ENCODE data around the gene LRFN2.

The LRFN2 gene

DNA sequence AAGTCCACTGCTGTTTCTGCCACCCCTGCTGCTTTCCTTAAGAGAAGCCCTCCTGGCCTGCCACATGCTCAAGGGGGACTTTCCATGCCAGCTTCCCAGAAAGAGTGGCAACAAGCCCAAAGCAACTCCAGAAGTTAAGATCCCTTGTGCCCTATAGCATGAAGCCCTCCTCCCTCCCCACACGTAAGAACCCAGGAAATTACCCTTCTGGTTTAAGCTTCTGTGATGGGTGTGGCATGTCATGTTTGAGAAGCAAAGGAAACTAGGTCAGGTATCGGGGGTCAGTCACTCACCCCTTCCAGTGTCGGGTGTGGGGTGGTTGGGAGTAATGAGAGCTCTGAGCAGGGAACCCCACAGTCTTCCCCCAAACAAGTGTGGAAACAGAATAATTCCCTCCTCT is 196.1 kb downstream of the LRFN2 start:
- no peak for DNase-seq (ENCODE audit: low read depth in 1 of 2, low spot score in 1 of 2)
- no peak for TF ChIP-seq JUND (IDR thresholded peaks at IDR 0.05; ENCODE audit: low read depth)
- in situ Hi-C loops (cut with HindIII; ENCODE audit: low pct_unique_long_range_greater_than_20kb, low sequenced_read_pairs), result no loop called here

DNA sequence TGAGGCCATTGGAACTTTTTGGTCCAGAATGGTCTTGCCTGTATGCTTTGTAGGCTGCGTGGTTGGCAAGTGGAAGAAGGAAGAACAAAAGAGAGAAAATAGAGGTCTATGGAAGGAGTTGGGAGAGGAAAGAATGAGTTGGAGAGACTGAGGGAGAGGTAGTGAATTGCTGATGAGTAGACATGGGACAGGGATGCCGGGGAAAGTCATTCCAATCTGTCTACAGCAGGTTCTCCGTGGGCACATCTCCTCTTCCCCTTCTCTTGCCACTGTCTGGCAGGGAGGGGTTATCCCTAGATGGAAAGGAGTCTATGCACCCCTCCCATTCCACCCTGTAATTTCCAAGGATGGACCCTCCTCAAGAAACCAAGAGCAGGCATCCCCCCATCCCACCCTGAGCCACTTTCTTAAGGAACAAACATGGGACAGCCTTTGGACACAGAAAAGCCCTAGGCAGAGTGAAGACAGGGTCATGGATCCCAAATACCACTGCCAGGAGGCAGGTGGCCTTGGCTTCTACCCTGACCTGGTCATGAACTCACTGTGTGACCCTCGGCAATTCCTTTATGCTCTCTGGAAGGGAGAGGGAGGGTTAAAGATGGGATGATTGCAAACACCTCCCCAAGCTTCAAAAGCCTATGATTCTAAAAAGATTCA is 196.9 kb downstream of the LRFN2 start:
- DNase-seq (ENCODE audit: low read depth in 1 of 2, low spot score in 1 of 2), result no peak
- in situ Hi-C loops (cut with HindIII; ENCODE audit: low pct_unique_long_range_greater_than_20kb, low sequenced_read_pairs), result no loop called here
- TF ChIP-seq JUND (IDR thresholded peaks at IDR 0.05; ENCODE audit: low read depth), result no peak

DNA sequence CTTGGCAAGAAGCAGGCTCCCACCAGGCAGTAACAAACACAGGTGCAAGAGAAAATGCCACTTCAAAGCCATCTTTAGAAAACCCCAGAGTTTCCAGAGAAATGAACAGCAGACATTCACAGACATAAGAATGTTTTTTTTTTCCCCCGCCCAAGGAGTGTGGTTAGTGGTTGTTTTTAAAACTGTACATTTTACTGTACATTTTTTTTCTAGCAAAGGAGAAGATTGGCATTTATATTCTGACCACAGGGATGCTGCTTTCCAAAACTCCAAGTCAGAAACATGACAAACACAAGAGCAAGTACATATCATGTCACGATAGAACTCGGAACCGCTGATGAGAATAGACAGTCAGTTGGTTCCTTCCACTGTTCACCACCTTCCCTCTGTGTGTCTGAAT is 197.9 kb downstream of the LRFN2 start:
- in situ Hi-C loops (cut with HindIII; ENCODE audit: low pct_unique_long_range_greater_than_20kb, low sequenced_read_pairs), result no loop called here
- DNase-seq (ENCODE audit: low read depth in 1 of 2, low spot score in 1 of 2), result no peak
- no peak for TF ChIP-seq JUND (IDR thresholded peaks at IDR 0.05; ENCODE audit: low read depth)

DNA sequence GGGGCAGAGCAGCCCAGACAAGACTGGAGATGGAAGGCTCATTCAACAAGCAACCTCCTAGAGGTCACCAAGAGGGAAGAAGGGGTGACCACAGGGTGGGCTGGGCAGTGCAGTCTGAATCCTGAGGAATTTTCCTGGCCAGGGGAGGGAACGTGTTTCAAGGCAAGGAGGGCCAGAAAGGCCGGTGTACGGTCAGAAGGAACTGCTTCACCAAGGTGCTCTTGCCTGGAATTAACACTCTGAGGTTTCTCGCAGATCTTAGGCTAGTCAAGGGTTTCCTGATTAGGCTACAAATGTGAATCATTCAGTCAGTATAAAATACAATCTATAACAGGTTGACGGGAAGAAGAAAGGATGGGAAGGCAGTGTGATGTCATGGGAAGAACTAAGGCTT is 199.3 kb downstream of the LRFN2 start:
- DNase-seq (ENCODE audit: low read depth in 1 of 2, low spot score in 1 of 2), result no peak
- in situ Hi-C loops (cut with HindIII; ENCODE audit: low pct_unique_long_range_greater_than_20kb, low sequenced_read_pairs), result no loop called here
- TF ChIP-seq JUND (IDR thresholded peaks at IDR 0.05; ENCODE audit: low read depth), result no peak

DNA sequence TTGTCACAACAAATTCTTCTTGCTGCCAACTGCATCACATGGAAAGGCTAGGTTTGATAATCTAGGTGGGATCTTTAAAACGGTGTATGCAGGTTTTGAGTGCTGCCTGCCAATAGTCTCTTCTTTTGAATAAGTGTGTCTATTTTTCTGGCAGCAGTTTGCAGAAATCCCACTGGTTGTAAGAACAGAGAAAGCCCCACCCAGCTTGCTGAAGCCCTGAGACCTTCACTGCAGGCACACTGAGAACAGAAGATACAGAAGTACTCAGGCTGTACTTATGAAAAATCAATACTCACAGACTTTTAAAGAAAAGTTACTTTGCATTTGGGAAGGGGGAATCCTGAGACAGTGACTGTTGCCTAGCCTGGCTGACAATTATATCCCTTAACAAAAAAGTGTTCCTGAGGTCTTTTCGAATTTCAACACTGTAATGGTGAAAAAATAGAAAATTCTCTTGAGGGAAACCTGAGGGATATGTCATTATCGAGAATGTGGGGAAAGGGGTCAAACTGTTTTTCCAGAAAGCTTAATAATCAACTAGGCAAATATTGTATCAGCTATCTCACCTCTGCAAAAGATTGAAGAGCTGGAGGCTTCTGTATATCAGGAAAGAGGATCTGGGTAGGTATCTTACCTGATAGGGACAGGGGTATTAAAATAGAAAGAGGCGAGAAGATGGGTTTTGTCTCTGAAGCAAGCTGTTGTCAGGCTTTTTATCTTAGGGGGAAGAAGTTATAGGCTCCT is 199.9 kb downstream of the LRFN2 start:
- TF ChIP-seq JUND (IDR thresholded peaks at IDR 0.05; ENCODE audit: low read depth), result no peak
- no peak for DNase-seq (ENCODE audit: low read depth in 1 of 2, low spot score in 1 of 2)
- in situ Hi-C loops (cut with HindIII; ENCODE audit: low pct_unique_long_range_greater_than_20kb, low sequenced_read_pairs), result no loop called here

DNA sequence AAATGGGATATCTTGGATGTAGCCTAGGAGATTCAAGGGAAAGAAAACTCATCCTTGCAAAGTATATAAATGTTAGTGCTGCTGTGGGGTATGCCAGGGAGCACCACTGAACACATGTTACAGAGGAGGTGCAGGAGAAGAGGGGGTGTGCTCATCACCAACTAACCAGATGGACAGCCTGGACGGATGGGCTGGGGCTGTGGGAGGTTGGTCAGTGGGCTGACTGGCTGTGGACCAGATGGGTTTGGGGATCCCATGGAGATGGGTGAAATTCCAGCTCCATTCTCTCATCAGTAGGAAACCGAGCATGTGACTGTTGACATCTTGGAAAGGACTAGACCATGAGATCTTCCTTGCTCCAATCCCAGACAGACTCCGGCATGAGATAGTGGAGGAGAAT is 201.0 kb downstream of the LRFN2 start:
- DNase-seq (ENCODE audit: low read depth in 1 of 2, low spot score in 1 of 2), result no peak
- no peak for TF ChIP-seq JUND (IDR thresholded peaks at IDR 0.05; ENCODE audit: low read depth)
- in situ Hi-C loops (cut with HindIII; ENCODE audit: low pct_unique_long_range_greater_than_20kb, low sequenced_read_pairs), result no loop called here

DNA sequence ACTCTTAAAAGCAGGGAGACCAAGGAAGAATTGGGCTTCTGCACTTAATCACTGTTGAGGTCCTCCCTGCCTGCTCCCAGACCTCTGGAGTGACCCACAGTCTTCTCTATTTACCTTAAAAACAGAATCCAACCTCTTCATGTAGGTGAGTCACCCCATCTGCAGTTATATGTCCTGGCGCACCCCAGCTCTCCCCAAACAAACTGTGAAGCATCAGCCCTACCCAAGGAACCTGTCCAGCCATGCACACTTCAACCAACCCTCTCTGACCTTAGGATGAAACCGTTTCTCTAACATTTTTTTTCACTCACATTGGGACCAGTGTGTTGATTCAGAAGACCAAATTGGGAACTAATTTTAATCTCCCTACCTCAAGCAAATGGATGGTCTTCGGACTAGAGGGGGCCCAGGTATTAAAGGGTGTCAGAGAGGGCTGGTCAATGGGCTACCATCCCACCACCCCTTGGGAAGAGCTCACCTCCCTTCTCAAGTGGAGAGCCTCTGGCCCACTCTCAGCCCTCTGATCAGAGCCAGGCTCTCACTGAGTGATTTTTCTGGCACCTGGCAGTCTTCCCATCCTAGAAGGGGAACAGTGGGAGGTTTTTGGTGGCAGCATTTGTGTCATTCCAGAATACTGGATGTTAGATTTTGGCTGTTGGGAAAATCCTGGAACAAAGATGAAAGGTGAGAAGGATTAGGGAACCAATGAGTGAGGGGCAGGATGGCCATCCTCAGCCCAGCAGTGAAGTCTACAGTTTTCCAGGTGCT is 203.6 kb downstream of the LRFN2 start:
- TF ChIP-seq JUND (IDR thresholded peaks at IDR 0.05; ENCODE audit: low read depth), result no peak
- DNase-seq (ENCODE audit: low read depth in 1 of 2, low spot score in 1 of 2), result no peak
- in situ Hi-C loops (cut with HindIII; ENCODE audit: low pct_unique_long_range_greater_than_20kb, low sequenced_read_pairs), result no loop called here

DNA sequence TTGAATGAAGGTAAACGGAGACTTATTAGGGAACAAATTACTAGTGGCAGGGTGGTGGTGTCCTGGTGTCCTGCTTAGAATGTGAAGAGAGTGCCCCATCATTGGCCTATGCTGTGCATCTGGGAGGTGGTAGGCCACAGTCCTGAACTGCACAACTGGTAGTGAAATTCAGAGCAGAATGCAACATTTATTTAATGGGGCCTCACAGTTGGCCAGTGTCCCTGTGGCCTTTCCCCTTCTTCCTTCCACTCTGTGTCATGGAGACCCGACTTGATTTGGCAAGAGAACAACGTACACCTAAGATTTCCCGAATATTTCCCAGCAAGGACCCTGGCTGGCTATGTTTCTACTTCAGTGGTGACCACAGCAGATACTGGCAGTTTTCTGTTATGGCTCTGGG is 206.9 kb downstream of the LRFN2 start:
- DNase-seq (ENCODE audit: low read depth in 1 of 2, low spot score in 1 of 2), result no peak
- in situ Hi-C loops (cut with HindIII; ENCODE audit: low pct_unique_long_range_greater_than_20kb, low sequenced_read_pairs), result no loop called here
- no peak for TF ChIP-seq JUND (IDR thresholded peaks at IDR 0.05; ENCODE audit: low read depth)

DNA sequence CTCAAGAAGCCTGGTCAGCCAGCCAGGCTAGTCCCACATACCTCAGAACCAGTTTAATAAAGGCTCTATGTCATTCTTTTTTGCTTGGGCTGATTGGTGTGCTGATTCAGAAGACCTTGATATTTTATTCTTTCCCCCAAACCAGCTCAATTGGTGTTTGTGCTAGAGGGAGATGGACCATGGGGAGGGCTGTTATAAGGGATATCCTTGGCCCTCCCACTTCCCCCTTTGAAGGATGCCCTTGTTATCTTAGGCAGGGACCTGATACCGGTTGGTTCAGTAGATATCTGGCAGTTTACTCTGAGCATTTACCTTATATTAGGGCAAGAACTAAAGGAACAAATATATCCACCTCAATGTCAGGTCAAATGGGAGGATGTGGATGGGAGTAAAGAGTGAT is 207.4 kb downstream of the LRFN2 start:
- no peak for TF ChIP-seq JUND (IDR thresholded peaks at IDR 0.05; ENCODE audit: low read depth)
- in situ Hi-C loops (cut with HindIII; ENCODE audit: low pct_unique_long_range_greater_than_20kb, low sequenced_read_pairs), result no loop called here
- peak in 1 of 2 experiments; percentile 18 for DNase-seq (ENCODE audit: low read depth in 1 of 2, low spot score in 1 of 2)

DNA sequence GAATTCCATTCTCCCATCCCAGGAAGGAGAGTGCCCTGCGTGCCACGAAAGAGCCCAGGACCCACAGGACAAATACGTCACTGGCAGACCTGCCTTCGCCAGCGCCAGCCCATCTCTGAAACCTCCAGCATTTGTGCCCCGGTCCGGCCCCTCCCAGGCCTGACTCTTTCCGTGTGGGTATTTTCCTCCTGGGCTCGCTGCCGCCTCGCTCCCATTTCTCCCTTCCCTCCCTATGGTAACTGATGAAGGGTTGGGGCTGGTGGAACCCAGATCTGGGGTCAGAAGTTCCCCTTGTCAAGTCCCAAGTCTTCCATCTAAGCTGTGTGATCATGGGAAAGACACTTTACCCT is 208.5 kb downstream of the LRFN2 start:
- in situ Hi-C loops (cut with HindIII; ENCODE audit: low pct_unique_long_range_greater_than_20kb, low sequenced_read_pairs), result no loop called here
- DNase-seq (ENCODE audit: low read depth in 1 of 2, low spot score in 1 of 2), result no peak
- TF ChIP-seq JUND (IDR thresholded peaks at IDR 0.05; ENCODE audit: low read depth), result no peak

DNA sequence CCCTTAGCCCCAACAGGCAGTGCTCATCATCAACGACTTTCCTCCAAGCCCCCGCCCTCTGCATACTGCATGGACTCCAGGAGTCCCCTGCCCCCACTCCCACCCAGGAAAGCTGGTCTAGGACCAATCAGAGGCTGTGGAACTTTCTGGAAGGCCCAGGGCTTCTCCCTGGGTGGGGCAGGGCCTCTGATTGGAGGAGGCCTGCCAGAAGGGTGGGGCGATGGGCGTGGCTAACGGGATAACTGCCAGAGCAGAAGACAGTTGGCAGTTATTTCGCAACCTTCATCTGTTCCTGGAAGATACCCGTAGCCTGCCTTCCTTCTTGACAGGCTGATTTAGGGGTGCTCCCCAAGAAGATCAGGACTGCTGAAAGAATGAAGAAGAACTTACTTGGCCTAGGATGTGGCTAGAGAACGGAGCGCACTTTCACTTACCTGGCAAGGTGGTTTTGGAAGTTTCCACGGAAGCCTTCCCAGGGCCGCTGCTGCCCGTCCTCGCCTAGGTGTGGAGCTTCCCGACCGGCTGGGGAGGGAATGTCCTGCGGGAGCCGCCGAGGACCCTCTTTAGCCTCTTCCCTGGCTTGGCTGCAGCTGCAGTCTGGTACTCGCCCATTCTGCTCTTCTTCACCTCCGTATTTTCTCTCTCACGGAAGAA is 209.0 kb downstream of the LRFN2 start:
- no peak for DNase-seq (ENCODE audit: low read depth in 1 of 2, low spot score in 1 of 2)
- in situ Hi-C loops (cut with HindIII; ENCODE audit: low pct_unique_long_range_greater_than_20kb, low sequenced_read_pairs), result no loop called here
- no peak for TF ChIP-seq JUND (IDR thresholded peaks at IDR 0.05; ENCODE audit: low read depth)

DNA sequence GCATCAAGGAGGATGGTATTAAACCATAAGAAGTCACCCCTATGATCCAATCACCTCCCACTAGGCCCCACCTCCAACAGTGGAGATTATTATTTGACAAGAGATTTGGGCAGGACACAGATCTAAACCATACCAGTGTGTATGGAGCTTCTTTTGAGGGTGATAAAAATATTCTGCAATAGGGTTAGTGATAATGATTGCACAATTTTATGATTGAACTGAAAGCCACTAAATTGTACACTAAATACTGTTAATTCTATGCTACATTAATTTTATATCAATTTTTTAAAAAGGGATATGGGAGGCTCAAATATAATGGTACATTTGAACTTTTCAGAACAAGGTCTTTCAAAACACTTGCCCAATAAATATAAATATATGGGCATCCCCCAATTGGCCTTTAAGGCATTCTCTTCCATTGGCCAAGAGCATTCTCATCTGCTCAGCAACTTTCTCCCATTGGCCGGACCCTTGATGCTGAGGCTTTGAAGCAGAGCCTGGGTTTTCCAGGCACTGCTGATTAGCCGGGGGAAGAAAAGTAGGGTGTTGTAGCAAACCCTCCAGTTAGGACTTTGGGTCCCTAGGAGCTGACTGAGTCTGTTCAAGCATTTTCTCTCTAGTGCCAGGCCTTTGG is 209.9 kb downstream of the LRFN2 start:
- in situ Hi-C loops (cut with HindIII; ENCODE audit: low pct_unique_long_range_greater_than_20kb, low sequenced_read_pairs), result no loop called here
- no peak for TF ChIP-seq JUND (IDR thresholded peaks at IDR 0.05; ENCODE audit: low read depth)
- no peak for DNase-seq (ENCODE audit: low read depth in 1 of 2, low spot score in 1 of 2)

Measured in T47D (cell line).